Loucy (cell line): ENCODE data around the gene BAG3.

Source experiments
- EZH2phosphoT487 ChIP-seq: fragments of 200-600 bp; IDR thresholded peaks from 2 replicates; pipeline ENCODE4 v1.6.1; 2018; ENCODE audit warnings: antibody characterized with exemption, mild to moderate bottlenecking, moderate library complexity, borderline replicate concordance
- TF ChIP-seq, protein P1 (sequence below): fragments of 200-600 bp; sonication (generic); conservative IDR thresholded peaks from 2 replicates; pipeline ENCODE4 v1.5.1; 2014; ENCODE audit warnings: mild to moderate bottlenecking, antibody characterized with exemption, low read length

DNA sequence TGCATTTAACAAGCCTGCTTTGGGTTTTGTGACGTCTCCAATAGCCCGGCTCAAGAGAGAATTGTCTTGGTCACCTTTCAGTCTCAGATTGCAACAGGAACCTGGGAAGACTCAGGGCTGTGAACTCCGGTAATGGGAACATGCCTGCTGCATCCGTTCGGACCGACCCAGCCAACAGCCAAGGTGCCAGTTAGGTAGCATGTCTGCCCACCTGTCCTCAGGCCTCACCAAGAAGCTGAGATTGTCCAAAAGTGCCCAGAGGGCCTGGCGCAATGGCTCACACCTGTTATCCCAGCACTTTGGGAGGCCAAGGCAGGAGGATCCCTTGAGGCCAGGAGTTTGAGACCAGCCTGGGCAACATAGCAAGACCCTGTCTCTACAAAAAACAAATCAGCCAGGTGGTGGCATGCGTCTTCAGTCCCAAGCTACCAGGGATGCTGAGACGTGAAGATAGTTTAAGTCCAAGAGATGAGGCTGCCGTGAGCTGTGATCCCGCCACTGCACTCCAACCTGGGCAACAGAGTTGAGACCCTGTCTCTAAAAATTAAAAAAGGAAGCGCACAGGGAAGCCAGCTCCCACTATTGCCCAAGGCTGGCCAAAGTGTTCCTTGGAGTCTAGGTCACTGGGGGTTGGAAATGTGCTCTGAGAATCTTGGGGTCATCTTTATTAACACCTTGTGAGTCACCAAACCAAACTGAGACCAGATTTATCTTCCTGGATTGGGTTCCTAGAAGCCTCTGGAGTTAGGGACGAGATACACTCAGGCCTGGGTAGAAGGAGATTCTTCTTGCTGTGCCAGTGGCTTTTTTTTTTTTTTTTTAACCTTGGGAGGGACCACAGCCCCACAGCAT lies 26.9 kb downstream of the BAG3 start:
- TF ChIP-seq, protein P1, sequence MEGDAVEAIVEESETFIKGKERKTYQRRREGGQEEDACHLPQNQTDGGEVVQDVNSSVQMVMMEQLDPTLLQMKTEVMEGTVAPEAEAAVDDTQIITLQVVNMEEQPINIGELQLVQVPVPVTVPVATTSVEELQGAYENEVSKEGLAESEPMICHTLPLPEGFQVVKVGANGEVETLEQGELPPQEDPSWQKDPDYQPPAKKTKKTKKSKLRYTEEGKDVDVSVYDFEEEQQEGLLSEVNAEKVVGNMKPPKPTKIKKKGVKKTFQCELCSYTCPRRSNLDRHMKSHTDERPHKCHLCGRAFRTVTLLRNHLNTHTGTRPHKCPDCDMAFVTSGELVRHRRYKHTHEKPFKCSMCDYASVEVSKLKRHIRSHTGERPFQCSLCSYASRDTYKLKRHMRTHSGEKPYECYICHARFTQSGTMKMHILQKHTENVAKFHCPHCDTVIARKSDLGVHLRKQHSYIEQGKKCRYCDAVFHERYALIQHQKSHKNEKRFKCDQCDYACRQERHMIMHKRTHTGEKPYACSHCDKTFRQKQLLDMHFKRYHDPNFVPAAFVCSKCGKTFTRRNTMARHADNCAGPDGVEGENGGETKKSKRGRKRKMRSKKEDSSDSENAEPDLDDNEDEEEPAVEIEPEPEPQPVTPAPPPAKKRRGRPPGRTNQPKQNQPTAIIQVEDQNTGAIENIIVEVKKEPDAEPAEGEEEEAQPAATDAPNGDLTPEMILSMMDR = no peak
- TF ChIP-seq EZH2phosphoT487 = no peak
